GM18505 (cell line): ENCODE results near the gene PEX7.
A peak's percentile ranks its signal among the peaks of the same experiment; 100 is the strongest.

Source experiments
- ATAC-seq: cut with Tn5 transposase; IDR thresholded peaks from one replicate; pipeline ENCODE4 v1.9.1; 2021; ENCODE audit not compliant: unreplicated experiment
- POLR2A ChIP-seq: IDR thresholded peaks from 4 replicates; pipeline ENCODE4 v1.6.1; 2011; ENCODE audit warnings: borderline replicate concordance; ENCODE audit not compliant: insufficient read depth, insufficient read length; ENCODE audit errors: extremely low read depth

PEX7 gene, protein sequence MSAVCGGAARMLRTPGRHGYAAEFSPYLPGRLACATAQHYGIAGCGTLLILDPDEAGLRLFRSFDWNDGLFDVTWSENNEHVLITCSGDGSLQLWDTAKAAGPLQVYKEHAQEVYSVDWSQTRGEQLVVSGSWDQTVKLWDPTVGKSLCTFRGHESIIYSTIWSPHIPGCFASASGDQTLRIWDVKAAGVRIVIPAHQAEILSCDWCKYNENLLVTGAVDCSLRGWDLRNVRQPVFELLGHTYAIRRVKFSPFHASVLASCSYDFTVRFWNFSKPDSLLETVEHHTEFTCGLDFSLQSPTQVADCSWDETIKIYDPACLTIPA

DNA sequence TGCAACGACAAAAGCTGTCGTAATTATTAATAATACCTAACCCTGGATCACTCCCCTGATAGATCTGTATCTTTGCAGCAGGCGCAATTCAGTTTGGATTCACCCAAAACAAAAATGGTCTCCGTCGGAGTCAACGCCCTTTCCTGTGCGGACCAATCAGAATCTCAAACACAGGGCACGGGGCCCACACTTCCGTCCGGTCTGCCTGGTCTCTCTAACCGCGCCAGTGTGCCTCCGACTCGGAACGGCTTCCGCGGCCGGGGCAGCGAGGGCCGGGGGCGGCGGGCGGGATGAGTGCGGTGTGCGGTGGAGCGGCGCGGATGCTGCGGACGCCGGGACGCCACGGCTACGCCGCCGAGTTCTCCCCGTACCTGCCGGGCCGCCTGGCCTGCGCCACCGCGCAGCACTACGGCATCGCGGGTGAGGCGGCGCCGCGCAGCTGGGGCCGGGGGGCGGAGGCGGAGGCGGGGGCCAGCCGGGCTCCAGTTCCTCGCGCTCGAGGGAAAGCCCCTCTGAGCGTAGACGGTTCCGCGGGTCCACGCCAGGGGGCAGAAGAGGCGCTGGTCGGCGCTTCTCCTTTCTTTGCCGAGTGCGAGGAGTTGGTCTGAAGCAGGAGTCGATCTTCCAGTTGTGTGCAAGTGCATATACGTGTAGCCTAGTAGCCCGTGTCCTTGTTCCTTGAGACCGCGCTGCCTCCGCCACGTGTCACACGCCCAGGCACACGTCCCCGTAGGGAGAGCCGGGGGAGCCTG is at the start of gene PEX7:
PEX7 (plus strand) TSS at position 217 of the 752 bp plus-strand sequence; CDS start at position 291, 74 bp downstream.
- peak; percentile 95 for ATAC-seq

DNA sequence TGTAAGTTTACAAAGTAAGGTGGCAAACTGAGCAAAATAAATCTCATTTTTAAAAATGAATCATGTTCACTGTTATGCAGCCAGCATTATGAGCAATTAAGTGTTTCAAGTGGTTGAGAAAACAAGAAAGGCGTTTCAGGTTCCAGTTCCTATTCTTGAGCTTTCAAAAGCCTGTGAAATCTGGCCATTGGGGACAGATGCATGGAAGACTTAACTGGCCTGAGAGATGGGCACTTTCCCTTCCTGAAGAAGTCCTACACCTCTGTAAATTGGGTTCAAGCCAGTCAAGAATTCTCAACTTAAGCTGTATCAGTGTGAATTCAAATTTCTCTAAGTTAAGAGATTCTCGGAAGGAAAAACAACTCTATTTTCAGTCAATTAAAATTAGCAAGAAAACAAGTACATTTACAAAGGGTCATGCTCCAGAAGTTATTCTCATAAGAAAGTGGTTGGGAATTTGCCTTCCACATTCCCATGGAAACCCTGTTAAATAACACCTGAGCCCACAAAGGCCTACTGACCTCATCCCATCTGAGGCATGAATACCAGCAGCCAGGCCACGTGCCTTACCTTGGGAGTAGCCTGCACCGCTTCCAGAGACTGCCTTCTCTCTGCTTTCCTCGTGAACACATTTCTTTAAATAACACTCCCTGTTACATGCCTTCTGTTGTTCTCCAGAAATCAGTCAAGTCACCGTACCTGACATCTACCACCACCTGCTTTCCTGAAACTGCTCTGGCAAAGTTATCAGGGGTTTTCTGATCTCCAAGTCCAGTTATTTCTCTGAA is 49.5 kb upstream of the PEX7 start:
- ATAC-seq, result peak; percentile 63
- TF ChIP-seq POLR2A, result peak; percentile 24

More for the DNA sequence above, at the start of gene PEX7:
- peak; percentile 78 for TF ChIP-seq POLR2A

GRCh38 chr6:136773473-136773796 is 49.0 kb upstream of the PEX7 start:
- ATAC-seq, result no peak
- peak; percentile 5 for TF ChIP-seq POLR2A

GRCh38 chr6:136774228-136775041 is 48.0 kb upstream of the PEX7 start:
- ATAC-seq, result no peak
- no peak for TF ChIP-seq POLR2A

DNA sequence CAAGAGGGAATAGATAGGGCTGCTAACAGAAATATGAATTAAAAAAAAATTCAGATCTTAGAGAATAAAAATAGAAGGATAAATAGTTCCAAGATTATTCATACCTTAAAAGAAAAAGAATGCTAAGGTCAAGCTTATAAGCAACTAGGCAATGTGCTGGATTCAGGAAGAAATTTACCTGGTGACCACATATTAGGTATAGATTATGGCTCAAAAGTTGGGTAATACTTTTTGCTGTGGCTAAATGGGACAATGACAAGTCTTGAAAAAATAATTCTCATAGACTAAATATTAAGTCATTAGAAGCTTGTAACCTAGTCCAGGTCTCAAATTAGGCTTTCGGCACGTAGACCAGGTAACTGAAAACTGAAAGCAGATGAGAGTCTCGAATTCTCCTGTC is 47.3 kb upstream of the PEX7 start:
- TF ChIP-seq POLR2A, result no peak
- ATAC-seq, result no peak

DNA sequence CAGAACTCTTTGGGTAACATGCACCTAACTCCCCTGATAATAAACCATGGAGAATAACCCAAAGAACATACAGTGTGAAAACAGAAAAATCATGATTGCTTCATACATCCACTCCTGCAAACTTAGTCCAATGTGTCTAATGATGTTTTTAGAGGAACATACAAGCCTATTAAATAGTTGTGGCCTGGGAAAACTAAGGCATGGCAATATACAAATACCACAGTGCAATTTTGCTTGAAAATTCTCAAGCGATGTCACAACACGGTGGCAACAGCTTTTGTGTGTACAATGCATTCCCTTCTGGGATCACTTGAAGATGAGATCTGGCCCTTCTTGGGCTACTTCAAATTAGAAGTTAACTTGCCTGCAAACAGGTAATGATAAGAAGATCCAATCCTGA is 46.8 kb upstream of the PEX7 start:
- no peak for TF ChIP-seq POLR2A
- no peak for ATAC-seq

- ATAC-seq, result no peak
- TF ChIP-seq POLR2A, result no peak
Observed at GRCh38 chr6:136777651-136778050, 44.7 kb upstream of the PEX7 start.

DNA sequence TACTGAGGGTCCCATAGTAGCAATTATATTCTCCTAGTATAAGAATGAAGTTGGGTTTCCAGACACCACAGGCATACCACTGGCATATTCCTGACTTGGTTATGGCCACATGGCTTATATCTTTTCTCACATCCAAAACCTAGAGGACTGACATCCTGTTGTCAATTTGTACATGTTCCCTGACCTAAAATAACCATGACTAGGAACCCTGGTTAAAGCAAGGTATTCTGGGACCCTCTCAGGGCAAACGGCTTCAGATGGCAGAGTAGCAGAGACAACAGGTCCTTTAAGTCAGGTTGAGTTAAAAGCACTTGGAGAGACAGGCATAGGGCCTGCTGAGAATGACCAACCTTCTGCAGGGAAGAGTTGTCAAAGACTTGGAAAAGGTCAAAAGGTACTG is 42.7 kb upstream of the PEX7 start:
- TF ChIP-seq POLR2A, result no peak
- ATAC-seq, result no peak

GRCh38 chr6:136780972-136781371 is 41.4 kb upstream of the PEX7 start:
- TF ChIP-seq POLR2A, result no peak
- ATAC-seq, result no peak

- no peak for TF ChIP-seq POLR2A
- ATAC-seq, result no peak
Observed at GRCh38 chr6:136782021-136782770, 40.2 kb upstream of the PEX7 start.

- ATAC-seq, result no peak
- no peak for TF ChIP-seq POLR2A
Observed at GRCh38 chr6:136783021-136783420, 39.4 kb upstream of the PEX7 start.
